HUES6 (cell line): Measurements from ENCODE around the gene DHX34.
"Not testable (repeated sequence)": the region's sequence is repeated elsewhere in the genome, so short reads cannot be mapped to it uniquely, and the experiment has no call there.

Experiments used
- H3K27ac ChIP-seq: 2 replicates; pipeline ENCODE4 v1.7.0; 2013; ENCODE audit warnings: low read depth, mild to moderate bottlenecking, low read length, inconsistent platforms
- H3K27me3 ChIP-seq: 2 replicates; pipeline ENCODE4 v1.6.1; 2013; ENCODE audit warnings: low read length; ENCODE audit not compliant: control insufficient read depth, insufficient read depth
- H3K36me3 ChIP-seq: 2 replicates; pipeline ENCODE4 v1.6.1; 2013; ENCODE audit warnings: low read length; ENCODE audit not compliant: control insufficient read depth, insufficient read depth
- H3K4me1 ChIP-seq: 2 replicates; pipeline ENCODE4 v1.6.1; 2013; ENCODE audit warnings: low read length; ENCODE audit not compliant: control insufficient read depth, insufficient read depth
- H3K4me3 ChIP-seq: 2 replicates; pipeline ENCODE4 v1.5.1; 2013; ENCODE audit warnings: low read depth, low read length
- H3K9ac ChIP-seq: one replicate; pipeline ENCODE4 v1.6.1; 2013; ENCODE audit warnings: mild to moderate bottlenecking, low read length
- H3K9me3 ChIP-seq: 2 replicates; pipeline ENCODE4 v1.6.1; 2013; ENCODE audit warnings: low read depth, low read length; ENCODE audit not compliant: control insufficient read depth, insufficient read depth

The DHX34 gene

GRCh38 chr19:47350630-47351029 lies 1.5 kb downstream of the DHX34 start:
- H3K36me3 ChIP-seq, result peaks cover 38% of the 10 kb centered on the region
- no peak overlapping the region for H3K27ac ChIP-seq

GRCh38 chr19:47351548-47351947 lies 2.4 kb downstream of the DHX34 start:
- H3K9ac ChIP-seq, result no peak overlapping the region
- no peak overlapping the region for H3K27ac ChIP-seq
- no peak overlapping the region for H3K4me3 ChIP-seq
- H3K36me3 ChIP-seq, result peaks cover 47% of the 10 kb centered on the region
- peaks cover 12% of the 10 kb centered on the region; the same call in 1 of the 2 replicates for H3K4me1 ChIP-seq
- no peaks in the 10 kb centered on the region for H3K9me3 ChIP-seq
- no peaks in the 10 kb centered on the region; the same call in 1 of the 2 replicates for H3K27me3 ChIP-seq

More at GRCh38 chr19:47350630-47351029, 1.5 kb downstream of the DHX34 start:
- no peak overlapping the region for H3K9ac ChIP-seq
- H3K27me3 ChIP-seq, result no peaks in the 10 kb centered on the region; the same call in 1 of the 2 replicates
- H3K9me3 ChIP-seq, result no peaks in the 10 kb centered on the region
- H3K4me1 ChIP-seq, result peaks cover 12% of the 10 kb centered on the region; the same call in 1 of the 2 replicates
- peak overlapping the region; percentile 24; the same call in 1 of the 2 replicates for H3K4me3 ChIP-seq

- H3K27ac ChIP-seq, result no peak overlapping the region
- no peak overlapping the region for H3K9ac ChIP-seq
- H3K27me3 ChIP-seq, result no peaks in the 10 kb centered on the region; the same call in 1 of the 2 replicates
- H3K4me3 ChIP-seq, result no peak overlapping the region
- H3K36me3 ChIP-seq, result peaks cover 53% of the 10 kb centered on the region
- no peaks in the 10 kb centered on the region for H3K9me3 ChIP-seq
- H3K4me1 ChIP-seq, result peaks cover 12% of the 10 kb centered on the region; the same call in 1 of the 2 replicates
These were observed 3.0 kb downstream of the DHX34 start for GRCh38 chr19:47352095-47352494.

GRCh38 chr19:47353307-47353712 lies 4.2 kb downstream of the DHX34 start:
- H3K4me3 ChIP-seq, result no peak overlapping the region

GRCh38 chr19:47356900-47357299 lies 7.8 kb downstream of the DHX34 start:
- H3K27me3 ChIP-seq, result no peaks in the 10 kb centered on the region
- 0 out of 2 replicates have a peak, but pooled peaks cover under 1% of the 10 kb centered on the region for H3K4me1 ChIP-seq
- peaks cover 98% of the 10 kb centered on the region for H3K36me3 ChIP-seq
- no peaks in the 10 kb centered on the region for H3K9me3 ChIP-seq
- H3K27ac ChIP-seq, result no peak overlapping the region
- H3K4me3 ChIP-seq, result no peak overlapping the region
- H3K9ac ChIP-seq, result no peak overlapping the region

More at GRCh38 chr19:47353307-47353712, 4.2 kb downstream of the DHX34 start:
- Histone ChIP-seq H3K27ac (no peak overlapping the region), H3K9ac (no peak overlapping the region), H3K27me3 (no peaks in the 10 kb centered on the region; the same call in 1 of the 2 replicates), H3K9me3 (no peaks in the 10 kb centered on the region), H3K36me3 (peaks cover 65% of the 10 kb centered on the region), H3K4me1 (peaks cover 12% of the 10 kb centered on the region; the same call in 1 of the 2 replicates)

- Histone ChIP-seq H3K4me3 (no peak overlapping the region), H3K9ac (no peak overlapping the region), H3K36me3 (peaks cover 98% of the 10 kb centered on the region), H3K9me3 (no peaks in the 10 kb centered on the region), H3K4me1 (no peaks in the 10 kb centered on the region), H3K27me3 (no peaks in the 10 kb centered on the region), H3K27ac (no peak overlapping the region)
These were observed 8.9 kb downstream of the DHX34 start for GRCh38 chr19:47357788-47358680.

- no peaks in the 10 kb centered on the region for H3K27me3 ChIP-seq
- no peaks in the 10 kb centered on the region for H3K4me1 ChIP-seq
- H3K9ac ChIP-seq, result no peak overlapping the region
- H3K27ac ChIP-seq, result 0 out of 2 replicates have a peak overlapping the region, but pooled peaks have one; percentile 23
- H3K4me3 ChIP-seq, result no peak overlapping the region
- no peaks in the 10 kb centered on the region for H3K9me3 ChIP-seq
- H3K36me3 ChIP-seq, result peaks cover 97% of the 10 kb centered on the region
These were observed 9.8 kb downstream of the DHX34 start for GRCh38 chr19:47358936-47359335.

- Histone ChIP-seq H3K4me3 (no peak overlapping the region), H3K27ac (no peak overlapping the region), H3K4me1 (no peaks in the 10 kb centered on the region), H3K36me3 (peaks cover 94% of the 10 kb centered on the region), H3K27me3 (no peaks in the 10 kb centered on the region), H3K9me3 (no peaks in the 10 kb centered on the region), H3K9ac (no peak overlapping the region)
These were observed 13.2 kb downstream of the DHX34 start for GRCh38 chr19:47362321-47362720.

GRCh38 chr19:47363758-47364531 lies 14.8 kb downstream of the DHX34 start:
- H3K4me3 ChIP-seq, result no peak overlapping the region
- H3K36me3 ChIP-seq, result peaks cover 85% of the 10 kb centered on the region
- H3K9ac ChIP-seq, result no peak overlapping the region
- H3K9me3 ChIP-seq, result no peaks in the 10 kb centered on the region
- H3K27me3 ChIP-seq, result no peaks in the 10 kb centered on the region
- no peaks in the 10 kb centered on the region for H3K4me1 ChIP-seq
- H3K27ac ChIP-seq, result no peak overlapping the region

- peaks cover 85% of the 10 kb centered on the region for H3K36me3 ChIP-seq
- not testable (repeated sequence) for H3K4me3 ChIP-seq, H3K27ac ChIP-seq, H3K27me3 ChIP-seq, H3K9me3 ChIP-seq, H3K9ac ChIP-seq, H3K4me1 ChIP-seq
These were observed 16.3 kb downstream of the DHX34 start for GRCh38 chr19:47365455-47365854.
